ENCODE measurements around the gene CYB561. TPM values are rescaled to one million over a fixed set of nuclear protein-coding genes. Genes with fewer than 3 reads are reported as not detected.
A peak's percentile ranks its signal among the peaks of the same experiment; 100 is the strongest.

CYB561 gene
- total and polyA plus RNA-seq, 9 of the 15 experiments (the other 6 are each of a cell fraction or from before 2014, with no cell fraction given): 4.0 to 30.8 (median 17.4) TPM

- TF ChIP-seq CHD7 (IDR thresholded peaks at IDR 0.05; ENCODE audit: low read depth, low read length) (no peak), MXI1 (IDR thresholded peaks at IDR 0.05; ENCODE audit: low read depth, low read length) (0 out of 2 replicates have a peak, but pooled peaks have one; percentile 13), ZKSCAN8 (CRISPR knock-in tag; IDR thresholded peaks at IDR 0.05) (0 out of 2 replicates have a peak, but pooled peaks have one; percentile 57), BCOR (IDR thresholded peaks at IDR 0.05) (peak; percentile 70; the same call in 1 of the 2 replicates), NCOR1 (IDR thresholded peaks at IDR 0.05) (peak; percentile 93), LCOR (CRISPR knock-in tag; IDR thresholded peaks at IDR 0.05) (peak; percentile 89), E2F6 (IDR thresholded peaks at IDR 0.05; ENCODE audit: borderline replicate concordance in 1 of 2, extremely low read depth in 1 of 2, insufficient read depth in 1 of 2, insufficient read length in 1 of 2, low read depth in 1 of 2, low read length in 1 of 2, poor library complexity in 1 of 2, severe bottlenecking in 1 of 2) (peak in 1 of 2 experiments; percentile 53), EGR1 (conservative IDR thresholded peaks at IDR 0.05) (peak; percentile 21; the same call in 1 of the 2 replicates), ZNF584 (CRISPR knock-in tag; IDR thresholded peaks at IDR 0.05; ENCODE audit: low read depth) (peak; percentile 68; the same call in 1 of the 2 replicates), PTRF (tag; IDR thresholded peaks at IDR 0.05) (peak; percentile 50; the same call in 1 of the 2 replicates)
Observed at GRCh38 chr17:63431939-63432804, 13.9 kb downstream of the CYB561 start (continued).
